Activated T-cell treated with anti-CD3 and anti-CD28 coated beads, Interleukin-2, amount 50 U/mL, for 72 hours (primary cell): ENCODE measurements around the gene HYAL2. TPM values are rescaled to one million over a fixed set of nuclear protein-coding genes. Genes with fewer than 3 reads are reported as not detected.

Experiments used
- ATAC-seq, 2 donors: fragments of 150-1000 bp; cut with Tn5 transposase; replicated peaks in 1 of 2; 2 replicates each; pipeline ENCODE4 v1.10.0; 2021; ENCODE audit warnings: moderate library complexity in 2 of 2, mild to moderate bottlenecking in 1 of 2
- DNase-seq, 2 donors: peaks; one replicate each; pipeline ENCODE4 v3.0.0; 2021 to 2022; ENCODE audit warnings: mixed read lengths in 1 of 2
- H3K27ac Mint-ChIP-seq: one replicate; pipeline ENCODE4 v1.8.0; 2022; ENCODE audit warnings: mild to moderate bottlenecking, moderate library complexity, mixed read lengths
- H3K27me3 Mint-ChIP-seq: one replicate; pipeline ENCODE4 v1.8.0; 2022; ENCODE audit warnings: low read depth, mixed read lengths
- H3K36me3 Mint-ChIP-seq, 2 donors: one replicate each; pipeline ENCODE4 v1.8.0; 2022; ENCODE audit warnings: mixed read lengths in 2 of 2, mild to moderate bottlenecking in 1 of 2; ENCODE audit not compliant: insufficient read depth in 2 of 2
- H3K4me1 Mint-ChIP-seq: one replicate; pipeline ENCODE4 v1.8.0; 2022; ENCODE audit warnings: low read depth, mixed read lengths
- H3K4me3 Mint-ChIP-seq, 2 donors: one replicate each; pipeline ENCODE4 v1.8.0; 2022; ENCODE audit warnings: mild to moderate bottlenecking in 2 of 2, mixed read lengths in 2 of 2, moderate library complexity in 2 of 2
- H3K9me3 Mint-ChIP-seq, 2 donors: one replicate each; pipeline ENCODE4 v1.8.0; 2022; ENCODE audit warnings: mixed read lengths in 2 of 2
- total RNA-seq, 2 donors: library from RNA; stranded (reverse); gene quantifications; one replicate each; pipeline ENCODE4 v1.2.3, GENCODE V29; 2022

Gene HYAL2
- total RNA-seq, 2 donors from 2014 or later, result 4.6 to 4.8 TPM

GRCh38 chr3:50331364-50331907 is 8.9 kb upstream of the HYAL2 start:
- peaks cover 49% of the 10 kb centered on the region for H3K4me1 Mint-ChIP-seq
- no peak overlapping the region for H3K4me3 Mint-ChIP-seq
- H3K9me3 Mint-ChIP-seq, result no peaks in the 10 kb centered on the region
- no peak for ATAC-seq
- H3K36me3 Mint-ChIP-seq, result peaks cover 11 to 15% of the 10 kb centered on the region in 2 donors
- H3K27ac Mint-ChIP-seq, result no peak overlapping the region
- DNase-seq, result no peak
- no peaks in the 10 kb centered on the region for H3K27me3 Mint-ChIP-seq

GRCh38 chr3:50330330-50330729 is 7.8 kb upstream of the HYAL2 start:
- no peak overlapping the region for H3K27ac Mint-ChIP-seq
- H3K36me3 Mint-ChIP-seq, result peaks cover 7 to 11% of the 10 kb centered on the region in 2 donors
- H3K4me3 Mint-ChIP-seq, result no peak overlapping the region
- H3K4me1 Mint-ChIP-seq, result peaks cover 46% of the 10 kb centered on the region
- DNase-seq (no peak), ATAC-seq (no peak)
- H3K27me3 Mint-ChIP-seq, result no peaks in the 10 kb centered on the region
- no peaks in the 10 kb centered on the region for H3K9me3 Mint-ChIP-seq

GRCh38 chr3:50327943-50328691 is 5.6 kb upstream of the HYAL2 start, which contains the start of gene TUSC2:
TSS of gene TUSC2 (minus strand) at chr3:50328223. CDS start at chr3:50328099, 124 bp downstream.
- H3K27me3 Mint-ChIP-seq, result no peaks in the 10 kb centered on the region
- peak; percentile 94 to 95 for ATAC-seq
- H3K36me3 Mint-ChIP-seq, result peaks cover 4 to 7% of the 10 kb centered on the region in 2 donors
- H3K9me3 Mint-ChIP-seq, result no peaks in the 10 kb centered on the region
- H3K4me3 Mint-ChIP-seq, result peak within 1 kb of the TSS; percentile 86 to 87
- H3K27ac Mint-ChIP-seq, result peak within 1 kb of the TSS; percentile 89
- peak; percentile 95 to 97 for DNase-seq
- H3K4me1 Mint-ChIP-seq, result peaks cover 34% of the 10 kb centered on the region

- peaks cover 4 to 7% of the 10 kb centered on the region in 2 donors for H3K36me3 Mint-ChIP-seq
- no peak for DNase-seq
- peaks cover 34% of the 10 kb centered on the region for H3K4me1 Mint-ChIP-seq
- no peaks in the 10 kb centered on the region for H3K9me3 Mint-ChIP-seq
- no peak overlapping the region for H3K27ac Mint-ChIP-seq
- H3K4me3 Mint-ChIP-seq, result peak overlapping the region; percentile 86 to 87
- ATAC-seq, result no peak
- no peaks in the 10 kb centered on the region for H3K27me3 Mint-ChIP-seq
These were observed 4.6 kb upstream of the HYAL2 start for GRCh38 chr3:50327129-50327528.

GRCh38 chr3:50326182-50326541 is 3.6 kb upstream of the HYAL2 start:
- Mint-ChIP-seq H3K27ac (no peak overlapping the region), H3K27me3 (no peaks in the 10 kb centered on the region), H3K9me3 (no peaks in the 10 kb centered on the region), H3K4me1 (peaks cover 34% of the 10 kb centered on the region), H3K4me3 (peak overlapping the region in 1 of 2 donors; percentile 86), H3K36me3 (peaks cover 3% of the 10 kb centered on the region in 2 donors)
- no peak for DNase-seq
- no peak for ATAC-seq

GRCh38 chr3:50325497-50326181 is 3.1 kb upstream of the HYAL2 start:
- H3K36me3 Mint-ChIP-seq, result peaks cover 1 to 2% of the 10 kb centered on the region in 2 donors
- ATAC-seq (no peak), DNase-seq (no peak)
- no peaks in the 10 kb centered on the region for H3K9me3 Mint-ChIP-seq
- H3K27me3 Mint-ChIP-seq, result no peaks in the 10 kb centered on the region
- no peak overlapping the region for H3K4me3 Mint-ChIP-seq
- H3K27ac Mint-ChIP-seq, result no peak overlapping the region
- peaks cover 35% of the 10 kb centered on the region for H3K4me1 Mint-ChIP-seq

- Mint-ChIP-seq H3K27me3 (no peaks in the 10 kb centered on the region), H3K4me3 (no peak overlapping the region), H3K4me1 (peaks cover 40% of the 10 kb centered on the region), H3K9me3 (no peaks in the 10 kb centered on the region), H3K27ac (no peak overlapping the region), H3K36me3 (peaks cover 0 to under 1% of the 10 kb centered on the region in 2 donors)
- ATAC-seq (no peak), DNase-seq (no peak)
These were observed 2.6 kb upstream of the HYAL2 start for GRCh38 chr3:50325113-50325480.

- Mint-ChIP-seq H3K36me3 (no peaks in the 10 kb centered on the region), H3K4me3 (no peak overlapping the region), H3K4me1 (peaks cover 46% of the 10 kb centered on the region), H3K27me3 (no peaks in the 10 kb centered on the region), H3K9me3 (no peaks in the 10 kb centered on the region), H3K27ac (no peak overlapping the region)
- peak; percentile 15 to 32 for ATAC-seq
- peak; percentile 72 to 76 for DNase-seq
These were observed 2.0 kb upstream of the HYAL2 start for GRCh38 chr3:50324351-50325112.

- H3K27ac Mint-ChIP-seq, result no peak overlapping the region
- no peaks in the 10 kb centered on the region for H3K36me3 Mint-ChIP-seq
- no peak for DNase-seq
- H3K4me3 Mint-ChIP-seq, result no peak overlapping the region
- no peak for ATAC-seq
- H3K27me3 Mint-ChIP-seq, result no peaks in the 10 kb centered on the region
- peaks cover 51% of the 10 kb centered on the region for H3K4me1 Mint-ChIP-seq
- H3K9me3 Mint-ChIP-seq, result no peaks in the 10 kb centered on the region
These were observed 1.2 kb upstream of the HYAL2 start for GRCh38 chr3:50323614-50324199.

GRCh38 chr3:50323092-50323600 is 601 bp upstream of the HYAL2 start:
- H3K27me3 Mint-ChIP-seq, result no peaks in the 10 kb centered on the region
- ATAC-seq (no peak), DNase-seq (no peak)
- H3K27ac Mint-ChIP-seq, result no peak overlapping the region
- H3K36me3 Mint-ChIP-seq, result no peaks in the 10 kb centered on the region
- peak overlapping the region in 1 of 2 donors; percentile 37 for H3K4me3 Mint-ChIP-seq
- no peaks in the 10 kb centered on the region for H3K9me3 Mint-ChIP-seq
- peaks cover 49% of the 10 kb centered on the region for H3K4me1 Mint-ChIP-seq

- peak overlapping the region; percentile 82 for H3K4me3 Mint-ChIP-seq
- no peaks in the 10 kb centered on the region for H3K36me3 Mint-ChIP-seq
- H3K27ac Mint-ChIP-seq, result peak overlapping the region; percentile 96
- ATAC-seq (no peak), DNase-seq (no peak)
- peaks cover 48% of the 10 kb centered on the region for H3K4me1 Mint-ChIP-seq
- no peaks in the 10 kb centered on the region for H3K27me3 Mint-ChIP-seq
- H3K9me3 Mint-ChIP-seq, result no peaks in the 10 kb centered on the region
These were observed 495 bp downstream of the HYAL2 start for GRCh38 chr3:50322115-50322385.

GRCh38 chr3:50321336-50322114 is 1.0 kb downstream of the HYAL2 start:
- peaks cover 48% of the 10 kb centered on the region for H3K4me1 Mint-ChIP-seq
- H3K4me3 Mint-ChIP-seq, result peak overlapping the region; percentile 82

More at GRCh38 chr3:50321336-50322114, 1.0 kb downstream of the HYAL2 start:
- H3K27ac Mint-ChIP-seq, result peak overlapping the region; percentile 96
- H3K36me3 Mint-ChIP-seq, result no peaks in the 10 kb centered on the region
- H3K9me3 Mint-ChIP-seq, result no peaks in the 10 kb centered on the region
- DNase-seq (peak; percentile 88), ATAC-seq (peak; percentile 82)
- H3K27me3 Mint-ChIP-seq, result no peaks in the 10 kb centered on the region
